ENCODE data around the gene HOMEZ. TPM values are rescaled to one million over a fixed set of nuclear protein-coding genes. Genes with fewer than 3 reads are reported as not detected.

The HOMEZ gene
- total and polyA plus RNA-seq, 2 of the 8 experiments (the other 6 are each of a cell fraction or from before 2014, with no cell fraction given), result 9.1 to 15.9 TPM

DNA sequence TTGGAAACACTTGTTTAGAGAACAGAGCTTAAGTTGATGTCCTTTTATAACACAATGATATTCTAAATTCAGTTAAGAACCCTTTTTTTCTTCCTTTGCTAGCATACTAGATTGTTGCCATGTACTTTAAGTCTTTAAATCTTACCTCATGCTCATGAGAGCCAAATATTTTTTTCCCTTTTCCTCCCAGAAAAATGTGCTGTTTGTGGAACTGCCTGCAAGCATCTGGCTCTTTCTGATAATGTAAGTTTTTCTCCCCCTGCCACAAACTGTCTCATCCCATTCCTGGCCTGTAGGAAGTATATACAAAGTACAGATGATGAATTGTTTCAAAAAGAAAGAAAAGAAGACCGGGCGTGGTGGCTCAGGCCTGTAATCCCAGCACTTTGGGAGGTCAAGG is 42.9 kb downstream of the HOMEZ start:
- no peak overlapping the region for H3K4me3 ChIP-seq (ENCODE audit: extremely low read depth in 1 of 4, insufficient read depth in 2 of 4, low read depth in 3 of 4, low read length in 4 of 4)
- no peak overlapping the region for H3K56ac ChIP-seq (replicated peaks; ENCODE audit: insufficient read length, low read depth, low read length)
- H4K8ac ChIP-seq (ENCODE audit: extremely low read depth, insufficient read depth, low read length), result no peak overlapping the region
- no peaks in the 10 kb centered on the region for H3K36me3 ChIP-seq (ENCODE audit: control insufficient read depth in 2 of 4, insufficient read depth in 4 of 4, low read length in 3 of 4)
- ChIA-PET POLR2A (ENCODE audit: partially characterized antibody) (interaction anchor here (0.6 kb wide), 1 partner anchor 219 kb away, joined by 3 read pairs; no protein-coding TSS in a partner anchor), CTCF (ENCODE audit: partially characterized antibody) (interaction anchor here (0.8 to 3.0 kb wide), 5 partner anchors 18 to 187 kb away, joined by 3 to 11 read pairs (median 3); no protein-coding TSS in a partner anchor)
- no peak overlapping the region for H2AFZ ChIP-seq (ENCODE audit: low read length)
- TF ChIP-seq RXRA (IDR thresholded peaks at IDR 0.05; ENCODE audit: insufficient read depth, low read depth, low read length), result no peak
- TF ChIP-seq TBP (IDR thresholded peaks at IDR 0.05; ENCODE audit: low read depth, low read length), result no peak
- no peak overlapping the region for H3K14ac ChIP-seq (ENCODE audit: insufficient read length)
- no peak overlapping the region for H3K27ac ChIP-seq (ENCODE audit: low read depth, low read length)
- no peak overlapping the region for H2BK15ac ChIP-seq (ENCODE audit: low read length)
- H2BK5ac ChIP-seq (ENCODE audit: low read depth, low read length), result no peak overlapping the region
- no peak for FAIRE-seq
- no peaks in the 10 kb centered on the region for H3K79me1 ChIP-seq (ENCODE audit: low read depth, low read length)
- no peaks in the 10 kb centered on the region for H3K27me3 ChIP-seq (replicated peaks in 1 of 4; ENCODE audit: control insufficient read depth in 3 of 4, extremely low read depth in 1 of 4, insufficient read depth in 3 of 4, low read length in 3 of 4)
- 95% methylated on average over 2 of the region's 2 CpGs; no CpG with 5 or more reads in 1 of the 2 experiments for WGBS, 2 experiments (ENCODE audit: extremely low coverage in 1 of 2, insufficient coverage in 1 of 2, insufficient read length in 1 of 2, insufficient replicate concordance in 2 of 2, low coverage in 1 of 2, low lambda C conversion rate in 2 of 2, missing lambda C conversion rate in 1 of 2)
- no peak overlapping the region for H3K23ac ChIP-seq (ENCODE audit: insufficient read length)
- no peaks in the 10 kb centered on the region for H4K20me1 ChIP-seq (replicated peaks in 1 of 2; ENCODE audit: control insufficient read depth in 1 of 2, insufficient read depth in 2 of 2, low read length in 2 of 2)
- no peaks in the 10 kb centered on the region; a peak in 1 of 7 replicates for H3K4me1 ChIP-seq (replicated peaks in 1 of 4; ENCODE audit: control insufficient read depth in 3 of 4, insufficient read depth in 4 of 4, low read length in 3 of 4)
- H4K91ac ChIP-seq (replicated peaks; ENCODE audit: insufficient read length, low read length), result no peak overlapping the region
- no peaks in the 10 kb centered on the region; the same call in 1 of the 2 replicates for H3K23me2 ChIP-seq (ENCODE audit: low read depth, low read length)
- H3K4ac ChIP-seq (replicated peaks; ENCODE audit: insufficient read length, low read depth, low read length), result no peak overlapping the region
- H3K18ac ChIP-seq (ENCODE audit: extremely low read depth, low read length), result no peak overlapping the region
- H3K9me3 ChIP-seq (ENCODE audit: insufficient read depth in 2 of 2, low read depth in 1 of 2, low read length in 1 of 2), result no peaks in the 10 kb centered on the region
- no peak overlapping the region for H4K5ac ChIP-seq (ENCODE audit: insufficient read length, low read depth, low read length)
- H2AK5ac ChIP-seq (ENCODE audit: low read depth, low read length), result no peak overlapping the region
- H3K79me2 ChIP-seq (ENCODE audit: control insufficient read depth in 1 of 2, insufficient read depth in 2 of 2, low read length in 2 of 2), result no peaks in the 10 kb centered on the region
- H3K4me2 ChIP-seq (ENCODE audit: insufficient read depth in 1 of 2, low read depth in 2 of 2, low read length in 2 of 2), result no peak overlapping the region
- H3K9ac ChIP-seq (replicated peaks in 1 of 4; ENCODE audit: extremely low read depth in 1 of 4, low read depth in 3 of 4, low read length in 3 of 4), result no peak overlapping the region
- H2BK120ac ChIP-seq (replicated peaks; ENCODE audit: low read depth, low read length), result no peak overlapping the region
- no peak for DNase-seq (ENCODE audit: low read depth in 1 of 2, low spot score in 2 of 2)
- H2BK20ac ChIP-seq (ENCODE audit: low read length), result no peak overlapping the region
- no peak overlapping the region for H2BK12ac ChIP-seq (ENCODE audit: low read depth, low read length)

All from H1 (cell line).